ENCODE data around the gene ATP5F1D. TPM values are rescaled to one million over a fixed set of nuclear protein-coding genes. Genes with fewer than 3 reads are reported as not detected.

The ATP5F1D gene
- total and polyA plus RNA-seq, 2 of the 13 experiments (the other 11 are each of a cell fraction or from before 2014, with no cell fraction given) = 39.4 to 78.7 TPM

DNA sequence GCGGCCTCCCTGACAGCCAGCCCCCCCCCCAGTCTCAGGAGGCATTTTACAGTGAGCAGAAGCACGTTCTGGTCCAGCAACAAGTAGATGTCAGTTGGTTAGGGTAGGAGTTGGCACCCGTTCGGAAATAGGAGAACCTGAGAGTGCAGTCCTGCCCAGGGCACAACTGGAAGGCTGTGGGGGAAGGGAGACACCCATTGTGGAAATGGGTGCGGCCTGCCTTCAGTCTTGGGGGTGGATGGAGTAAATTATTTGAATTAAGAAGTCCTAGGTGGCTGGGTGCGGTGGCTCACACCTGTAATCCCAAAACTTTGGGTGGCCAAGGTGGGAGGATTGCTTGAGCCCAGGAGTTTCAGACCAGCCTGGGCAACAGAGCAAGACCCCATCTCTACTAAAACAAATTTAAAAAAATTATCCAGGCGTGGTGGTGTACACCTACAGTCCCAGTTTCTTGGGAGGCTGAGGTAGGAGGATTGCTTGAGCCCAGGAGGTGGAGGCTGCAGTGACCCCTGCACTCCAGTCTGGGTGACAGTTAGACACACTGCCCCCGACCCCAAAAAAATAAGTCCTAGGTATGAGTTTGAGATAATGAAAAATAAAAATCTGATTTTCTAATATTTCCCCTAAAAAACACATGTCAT, 28.8 kb downstream of the ATP5F1D start (continued):
- no peak for TF ChIP-seq ZBTB26 (CRISPR knock-in tag; IDR thresholded peaks at IDR 0.05; ENCODE audit: borderline replicate concordance)
- no peak for TF ChIP-seq CENPBD1 (CRISPR knock-in tag; IDR thresholded peaks at IDR 0.05; ENCODE audit: borderline replicate concordance, low read depth)
- no peak for TF ChIP-seq NFAT5 (CRISPR knock-in tag; IDR thresholded peaks at IDR 0.05)
- TF ChIP-seq NCOR1 (IDR thresholded peaks at IDR 0.05; ENCODE audit: borderline replicate concordance, low read length) = no peak
- no peak for TF ChIP-seq NFRKB (IDR thresholded peaks at IDR 0.05)
- TF ChIP-seq SALL2 (CRISPR knock-in tag; IDR thresholded peaks at IDR 0.05) = no peak
- no peak for TF ChIP-seq HHEX (CRISPR knock-in tag; IDR thresholded peaks at IDR 0.05)
- TF ChIP-seq, protein P1, sequence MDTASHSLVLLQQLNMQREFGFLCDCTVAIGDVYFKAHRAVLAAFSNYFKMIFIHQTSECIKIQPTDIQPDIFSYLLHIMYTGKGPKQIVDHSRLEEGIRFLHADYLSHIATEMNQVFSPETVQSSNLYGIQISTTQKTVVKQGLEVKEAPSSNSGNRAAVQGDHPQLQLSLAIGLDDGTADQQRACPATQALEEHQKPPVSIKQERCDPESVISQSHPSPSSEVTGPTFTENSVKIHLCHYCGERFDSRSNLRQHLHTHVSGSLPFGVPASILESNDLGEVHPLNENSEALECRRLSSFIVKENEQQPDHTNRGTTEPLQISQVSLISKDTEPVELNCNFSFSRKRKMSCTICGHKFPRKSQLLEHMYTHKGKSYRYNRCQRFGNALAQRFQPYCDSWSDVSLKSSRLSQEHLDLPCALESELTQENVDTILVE (CRISPR knock-in tag; IDR thresholded peaks at IDR 0.05) = no peak
- no peak for TF ChIP-seq RXRB (CRISPR knock-in tag; IDR thresholded peaks at IDR 0.05; ENCODE audit: borderline replicate concordance)
- 0 out of 2 replicates have a peak, but pooled peaks have one; percentile 5 for TF ChIP-seq ZNF512 (CRISPR knock-in tag; IDR thresholded peaks at IDR 0.05)
- TF ChIP-seq ZNF121 (CRISPR knock-in tag; IDR thresholded peaks at IDR 0.05) = peak; percentile 81; the same call in 1 of the 2 replicates
- no peak for TF ChIP-seq KMT2B (CRISPR knock-in tag; IDR thresholded peaks at IDR 0.05)
- TF ChIP-seq ZNF609 (CRISPR knock-in tag; IDR thresholded peaks at IDR 0.05; ENCODE audit: borderline replicate concordance) = no peak
- TF ChIP-seq ZNF569 (CRISPR knock-in tag; IDR thresholded peaks at IDR 0.05; ENCODE audit: borderline replicate concordance) = no peak

Data from HepG2 (cell line).